22Rv1 (cell line): ENCODE measurements around the gene GGT7.
"Not testable (repeated sequence)": the region's sequence is repeated elsewhere in the genome, so short reads cannot be mapped to it uniquely, and the experiment has no call there.

Source experiments
- ZFX ChIP-seq: fragments of 450-650 bp; IDR thresholded peaks from 2 replicates; pipeline ENCODE4 v1.6.1; 2017; ENCODE audit warnings: antibody characterized with exemption, borderline replicate concordance
- TF ChIP-seq, protein P1 (sequence below): fragments of 450-650 bp; IDR thresholded peaks from 2 replicates; pipeline ENCODE4 v1.5.1; 2017; ENCODE audit warnings: mild to moderate bottlenecking

DNA sequence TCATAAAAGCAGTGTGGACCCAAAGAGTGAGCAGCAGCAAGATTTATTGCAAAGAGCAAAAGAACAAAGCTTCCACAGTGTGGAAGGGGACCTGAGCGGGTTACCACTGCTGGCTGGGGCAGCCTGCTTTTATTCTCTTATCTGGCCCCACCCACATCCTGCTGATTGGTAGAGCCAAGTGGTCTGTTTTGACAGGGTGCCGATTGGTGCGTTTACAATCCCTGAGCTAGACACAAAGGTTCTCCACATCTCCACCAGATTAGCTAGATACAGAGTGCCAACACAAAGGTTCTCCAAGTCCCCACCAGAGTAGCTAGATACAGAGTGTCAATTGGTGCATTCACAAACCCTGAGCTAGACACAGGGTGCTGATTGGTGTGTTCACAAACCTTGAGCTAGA, 25.5 kb upstream of the GGT7 start:
- TF ChIP-seq, protein P1, sequence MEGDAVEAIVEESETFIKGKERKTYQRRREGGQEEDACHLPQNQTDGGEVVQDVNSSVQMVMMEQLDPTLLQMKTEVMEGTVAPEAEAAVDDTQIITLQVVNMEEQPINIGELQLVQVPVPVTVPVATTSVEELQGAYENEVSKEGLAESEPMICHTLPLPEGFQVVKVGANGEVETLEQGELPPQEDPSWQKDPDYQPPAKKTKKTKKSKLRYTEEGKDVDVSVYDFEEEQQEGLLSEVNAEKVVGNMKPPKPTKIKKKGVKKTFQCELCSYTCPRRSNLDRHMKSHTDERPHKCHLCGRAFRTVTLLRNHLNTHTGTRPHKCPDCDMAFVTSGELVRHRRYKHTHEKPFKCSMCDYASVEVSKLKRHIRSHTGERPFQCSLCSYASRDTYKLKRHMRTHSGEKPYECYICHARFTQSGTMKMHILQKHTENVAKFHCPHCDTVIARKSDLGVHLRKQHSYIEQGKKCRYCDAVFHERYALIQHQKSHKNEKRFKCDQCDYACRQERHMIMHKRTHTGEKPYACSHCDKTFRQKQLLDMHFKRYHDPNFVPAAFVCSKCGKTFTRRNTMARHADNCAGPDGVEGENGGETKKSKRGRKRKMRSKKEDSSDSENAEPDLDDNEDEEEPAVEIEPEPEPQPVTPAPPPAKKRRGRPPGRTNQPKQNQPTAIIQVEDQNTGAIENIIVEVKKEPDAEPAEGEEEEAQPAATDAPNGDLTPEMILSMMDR, result not testable (repeated sequence)
- not testable (repeated sequence) for TF ChIP-seq ZFX
